LoVo (cell line): Measurements from ENCODE around the gene OR5F1.

Experiments used
- DNase-seq: peaks from one replicate; pipeline ENCODE4 v3.0.0-alpha.2; 2016; ENCODE audit warnings: low spot score

Gene OR5F1

DNA sequence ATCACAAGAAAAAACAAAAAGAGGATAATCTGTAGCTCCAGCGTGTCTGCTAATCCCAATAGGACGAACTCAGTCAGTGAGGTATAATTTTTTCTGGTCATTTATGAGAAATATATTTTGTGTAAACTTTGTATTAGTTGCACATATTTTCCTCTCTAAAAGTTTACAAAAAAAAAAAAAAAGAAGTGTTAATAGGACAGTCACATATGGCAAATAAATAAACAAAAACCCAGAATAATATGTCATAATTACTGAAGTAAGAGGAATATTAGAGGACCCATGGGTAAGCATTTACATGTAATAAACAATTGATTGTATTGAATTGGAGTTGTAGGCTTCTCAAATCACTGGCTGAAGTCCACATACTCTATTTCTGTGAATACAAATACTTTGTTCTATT, at the start of gene OR5F1:
TSS of gene OR5F1 (minus strand) at position 101 of the 400 bp plus-strand sequence. CDS start at position 101, 0 bp downstream.
- DNase-seq = no peak

DNA sequence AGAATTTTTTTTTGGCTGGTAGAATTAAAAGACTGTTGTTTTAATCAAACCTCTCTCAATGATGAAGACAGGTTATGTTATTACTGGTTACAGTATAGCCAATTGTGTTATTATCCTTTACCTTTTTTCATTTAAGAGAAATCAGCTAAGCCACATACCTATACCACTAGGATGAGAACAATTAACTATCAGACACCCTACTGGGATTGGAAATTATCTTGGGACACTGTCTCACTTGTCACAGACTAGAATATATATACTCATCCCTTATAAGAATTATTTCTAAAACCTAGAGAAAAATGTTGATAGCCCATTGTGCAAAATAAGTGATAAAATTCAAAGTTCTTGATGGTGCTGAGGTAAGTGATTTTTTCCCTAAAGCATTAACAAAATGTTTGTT, 32.9 kb upstream of the OR5F1 start, which contains the start of gene OR5AS1:
TSS of gene OR5AS1 (plus strand) at position 301 of the 400 bp plus-strand sequence. CDS start 2,765 bp downstream, outside the sequence.
- no peak for DNase-seq

DNA sequence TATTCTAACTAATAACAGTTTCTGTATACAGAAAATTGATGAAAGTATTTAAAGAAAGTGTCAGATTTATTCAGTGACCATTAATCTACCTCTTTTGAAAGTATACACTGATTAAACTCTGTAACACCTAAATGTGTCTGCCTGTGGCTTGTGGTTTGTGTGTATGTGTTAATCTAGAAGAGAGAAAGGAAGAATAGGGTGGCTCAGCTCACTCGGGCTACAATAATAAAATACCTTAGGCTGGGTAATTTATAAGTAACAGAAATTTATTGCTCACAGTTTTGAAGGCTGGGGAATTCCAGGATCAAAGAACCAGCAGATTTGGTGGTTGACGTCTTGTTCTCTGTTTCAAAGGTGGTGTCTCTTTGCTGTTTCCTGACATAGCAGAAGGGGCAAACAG, 19.4 kb upstream of the OR5F1 start:
- DNase-seq = no peak

DNA sequence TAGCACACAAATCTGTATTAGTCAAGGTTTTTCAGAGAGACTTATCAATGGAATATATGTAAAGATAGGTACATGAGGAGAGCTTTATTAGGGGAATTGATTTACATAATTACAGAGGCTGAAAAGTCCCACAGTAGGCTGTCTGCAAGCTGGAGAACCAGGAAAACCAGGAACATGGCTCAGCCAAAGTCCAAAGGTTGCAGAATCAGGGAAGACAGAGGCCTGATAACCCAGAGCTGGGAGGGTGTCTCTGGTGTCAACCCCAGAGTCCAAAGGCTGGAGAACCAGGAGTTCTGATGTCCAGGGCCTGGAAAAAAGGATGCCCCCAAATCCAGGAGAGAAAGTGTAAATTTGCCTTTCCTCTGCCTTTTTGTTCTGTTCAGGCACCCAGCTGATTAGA, 16.3 kb upstream of the OR5F1 start:
- no peak for DNase-seq

DNA sequence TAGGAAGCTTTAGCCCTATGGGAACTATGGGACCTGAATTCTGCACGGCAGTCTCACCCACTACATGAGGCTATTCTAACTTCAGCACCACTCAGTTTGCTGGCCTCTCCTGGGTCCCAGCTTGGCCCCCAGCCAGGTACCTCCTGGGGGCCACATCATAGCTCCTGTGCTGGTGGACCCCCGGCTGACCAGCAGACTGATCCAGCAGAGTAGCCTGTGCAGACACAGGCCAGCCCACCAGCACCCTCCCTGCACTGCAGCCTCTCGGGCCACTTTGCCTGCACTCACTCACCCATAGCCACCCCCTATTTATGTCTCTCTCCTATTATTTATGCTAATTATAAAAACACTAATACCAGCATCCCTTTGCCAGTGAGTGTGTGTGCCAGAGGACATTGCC, 23.5 kb downstream of the OR5F1 start:
- no peak for DNase-seq

DNA sequence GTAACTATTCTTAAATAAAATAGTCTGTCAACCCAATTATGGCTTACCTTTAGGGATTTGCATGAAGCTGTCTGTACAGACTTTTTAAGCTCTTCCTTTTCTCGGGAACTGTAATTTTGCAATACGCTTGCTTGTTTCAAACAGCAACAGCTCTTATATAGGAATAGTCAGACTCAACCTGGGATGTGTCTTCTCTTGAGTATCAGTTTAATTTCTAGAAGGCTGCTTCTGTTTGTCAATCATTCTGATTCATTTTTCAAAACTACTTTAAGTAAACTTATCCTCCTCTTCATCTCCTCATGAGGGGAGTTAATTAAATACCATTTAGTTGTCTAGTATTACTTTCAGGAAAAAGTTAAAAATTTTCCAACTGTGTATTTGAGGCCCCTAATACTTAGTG, 24.6 kb downstream of the OR5F1 start, which contains the start of gene OR10AG1:
TSS of gene OR10AG1 (minus strand) at position 101 of the 400 bp plus-strand sequence. CDS start at position 63, 38 bp downstream.
- DNase-seq = no peak

DNA sequence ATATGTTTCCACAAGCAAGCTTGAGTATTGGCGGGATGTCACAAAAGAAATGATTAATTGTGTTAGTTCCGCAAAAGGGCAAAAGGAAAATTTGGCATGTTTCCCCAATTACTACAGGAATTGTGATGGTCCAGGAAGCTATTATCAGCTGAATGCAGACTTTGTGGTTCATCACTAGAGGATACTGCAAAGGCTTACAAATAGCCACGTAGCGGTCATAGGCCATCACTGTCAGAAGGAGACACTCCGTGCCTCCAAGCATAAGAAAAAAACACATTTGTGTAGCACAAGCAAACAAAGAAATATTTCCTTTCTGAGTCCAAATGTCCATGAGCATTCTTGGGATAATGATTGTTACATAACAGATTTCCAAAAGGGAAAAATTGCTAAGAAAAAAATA, 26.5 kb downstream of the OR5F1 start:
- no peak for DNase-seq

DNA sequence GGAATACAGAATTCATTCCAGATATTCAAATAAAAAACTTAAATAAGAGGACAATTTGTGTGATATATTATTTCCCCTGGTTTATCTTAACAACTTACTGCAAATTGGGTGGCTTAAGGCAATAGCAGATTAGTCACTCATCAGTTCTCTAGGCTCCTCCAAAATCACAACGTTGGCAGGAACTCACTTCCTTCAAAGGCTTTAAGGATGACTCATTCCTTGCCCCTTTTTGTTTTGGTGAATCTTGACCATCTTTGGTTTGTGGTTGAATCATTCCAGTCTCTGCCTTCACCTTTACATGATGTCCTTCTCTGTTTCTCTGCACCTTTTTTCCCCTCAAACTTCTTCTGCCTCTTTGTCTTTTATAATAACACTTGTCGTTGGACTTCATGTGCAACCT, 28.0 kb downstream of the OR5F1 start:
- DNase-seq = no peak

- DNase-seq = no peak
These were observed 37.9 kb downstream of the OR5F1 start for GRCh38 chr11:55956521-55956920.

GRCh38 chr11:55949330-55949729, 45.1 kb downstream of the OR5F1 start:
- no peak for DNase-seq
